Nephron progenitor cell (in vitro differentiated cells): ENCODE results near the gene FAM83E.

Source experiments
- DNase-seq: peaks from one replicate; pipeline ENCODE4 v3.0.0; 2021
- H3K27ac Mint-ChIP-seq: 2 replicates; pipeline ENCODE4 v1.8.0; 2021; ENCODE audit warnings: mild to moderate bottlenecking, moderate library complexity, mixed read lengths
- H3K27me3 Mint-ChIP-seq: 2 replicates; pipeline ENCODE4 v1.8.0; 2021; ENCODE audit warnings: mild to moderate bottlenecking, low read depth, mixed read lengths; ENCODE audit not compliant: poor library complexity
- H3K36me3 Mint-ChIP-seq: 2 replicates; pipeline ENCODE4 v1.8.0; 2021; ENCODE audit warnings: low read depth, mixed read lengths
- H3K4me1 Mint-ChIP-seq: 2 replicates; pipeline ENCODE4 v1.8.0; 2021; ENCODE audit warnings: mixed read lengths
- H3K4me3 Mint-ChIP-seq: 2 replicates; pipeline ENCODE4 v1.8.0; 2021; ENCODE audit warnings: mild to moderate bottlenecking, moderate library complexity, mixed read lengths
- H3K9me3 Mint-ChIP-seq: 2 replicates; pipeline ENCODE4 v1.8.0; 2021; ENCODE audit warnings: mild to moderate bottlenecking, moderate library complexity, mixed read lengths
- TF ChIP-seq, protein P1 (sequence below): fragments of 200-600 bp; sonication (generic); IDR thresholded peaks from 2 replicates; pipeline ENCODE4 v1.5.0; 2021; ENCODE audit warnings: antibody characterized with exemption

Gene FAM83E

DNA sequence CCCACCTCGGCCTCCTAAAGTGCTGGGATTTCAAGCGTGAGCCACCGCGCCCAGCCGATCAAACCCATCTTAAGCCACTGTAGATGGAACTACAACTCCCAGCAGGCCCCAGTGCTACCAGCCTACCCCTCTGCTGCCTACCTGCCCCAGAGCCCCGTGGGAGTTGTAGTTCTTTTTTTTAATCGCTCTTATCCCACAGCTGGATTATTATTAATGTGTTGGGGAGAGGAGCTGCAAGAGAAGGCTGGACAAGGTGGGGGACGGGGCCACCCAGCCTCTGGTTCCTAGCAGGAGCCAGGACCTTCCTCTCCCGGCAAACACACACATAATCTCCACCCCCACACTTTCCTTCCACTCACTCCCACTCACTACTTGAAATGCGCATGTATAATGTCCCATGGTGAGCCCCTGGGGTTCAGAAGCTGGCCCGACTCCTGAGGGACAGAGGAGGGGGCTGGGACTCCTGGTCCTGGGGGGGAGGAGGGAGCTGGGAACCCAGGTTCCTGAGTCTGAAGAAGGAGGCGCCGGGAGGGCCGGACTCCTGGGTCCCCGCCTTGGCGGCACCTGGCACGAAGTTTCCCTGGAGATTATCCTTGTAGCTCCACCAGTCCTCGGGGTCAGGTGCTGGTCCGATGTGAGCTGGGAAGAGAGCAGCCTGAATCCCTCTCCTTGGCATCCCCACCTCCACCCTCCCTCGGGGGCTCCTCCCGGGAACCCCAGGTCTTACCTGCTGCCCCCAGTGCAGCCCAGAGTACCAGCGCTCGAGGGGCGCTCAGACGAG, 30.2 kb upstream of the FAM83E start:
- H3K9me3 Mint-ChIP-seq, result no peaks in the 10 kb centered on the region
- H3K4me1 Mint-ChIP-seq, result peaks cover 34% of the 10 kb centered on the region
- peak overlapping the region; percentile 92 for H3K4me3 Mint-ChIP-seq
- no peaks in the 10 kb centered on the region for H3K36me3 Mint-ChIP-seq
- peak; percentile 74 for DNase-seq
- peaks cover 11% of the 10 kb centered on the region for H3K27me3 Mint-ChIP-seq
- H3K27ac Mint-ChIP-seq, result no peak overlapping the region
- TF ChIP-seq, protein P1, sequence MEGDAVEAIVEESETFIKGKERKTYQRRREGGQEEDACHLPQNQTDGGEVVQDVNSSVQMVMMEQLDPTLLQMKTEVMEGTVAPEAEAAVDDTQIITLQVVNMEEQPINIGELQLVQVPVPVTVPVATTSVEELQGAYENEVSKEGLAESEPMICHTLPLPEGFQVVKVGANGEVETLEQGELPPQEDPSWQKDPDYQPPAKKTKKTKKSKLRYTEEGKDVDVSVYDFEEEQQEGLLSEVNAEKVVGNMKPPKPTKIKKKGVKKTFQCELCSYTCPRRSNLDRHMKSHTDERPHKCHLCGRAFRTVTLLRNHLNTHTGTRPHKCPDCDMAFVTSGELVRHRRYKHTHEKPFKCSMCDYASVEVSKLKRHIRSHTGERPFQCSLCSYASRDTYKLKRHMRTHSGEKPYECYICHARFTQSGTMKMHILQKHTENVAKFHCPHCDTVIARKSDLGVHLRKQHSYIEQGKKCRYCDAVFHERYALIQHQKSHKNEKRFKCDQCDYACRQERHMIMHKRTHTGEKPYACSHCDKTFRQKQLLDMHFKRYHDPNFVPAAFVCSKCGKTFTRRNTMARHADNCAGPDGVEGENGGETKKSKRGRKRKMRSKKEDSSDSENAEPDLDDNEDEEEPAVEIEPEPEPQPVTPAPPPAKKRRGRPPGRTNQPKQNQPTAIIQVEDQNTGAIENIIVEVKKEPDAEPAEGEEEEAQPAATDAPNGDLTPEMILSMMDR, result no peak

- TF ChIP-seq, protein P1, result no peak
- no peaks in the 10 kb centered on the region for H3K9me3 Mint-ChIP-seq
- no peak overlapping the region for H3K27ac Mint-ChIP-seq
- H3K4me3 Mint-ChIP-seq, result peak overlapping the region; percentile 92
- peaks cover under 1% of the 10 kb centered on the region for H3K36me3 Mint-ChIP-seq
- DNase-seq, result no peak
- peaks cover 41% of the 10 kb centered on the region for H3K4me1 Mint-ChIP-seq
- H3K27me3 Mint-ChIP-seq, result peaks cover 11% of the 10 kb centered on the region
Observed at GRCh38 chr19:48644355-48644754, 29.5 kb upstream of the FAM83E start.

DNA sequence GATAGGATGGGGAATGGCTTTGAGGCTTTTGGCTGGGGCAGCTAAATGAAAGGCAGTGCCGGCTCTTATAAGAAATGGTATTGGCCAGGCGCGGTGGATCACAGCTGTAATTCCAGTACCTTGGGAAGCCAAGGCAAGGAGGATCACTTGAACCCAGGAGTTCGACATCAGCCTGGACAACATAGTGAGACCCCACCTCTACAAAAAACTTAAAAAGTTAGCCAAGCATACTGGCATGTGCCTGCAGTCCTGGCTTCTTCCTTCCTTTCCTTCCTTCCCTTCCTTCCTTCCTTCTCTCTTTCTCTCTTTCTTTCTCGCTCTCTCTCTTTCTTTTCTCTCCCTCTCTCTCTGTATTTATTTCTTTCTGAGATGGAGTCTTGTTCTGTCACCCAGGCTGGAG, 28.0 kb upstream of the FAM83E start:
- peaks cover 12% of the 10 kb centered on the region for H3K36me3 Mint-ChIP-seq
- H3K27me3 Mint-ChIP-seq, result peaks cover 11% of the 10 kb centered on the region
- H3K4me1 Mint-ChIP-seq, result peaks cover 48% of the 10 kb centered on the region
- TF ChIP-seq, protein P1, result no peak
- H3K4me3 Mint-ChIP-seq, result no peak overlapping the region
- no peak overlapping the region for H3K27ac Mint-ChIP-seq
- DNase-seq, result no peak
- no peaks in the 10 kb centered on the region for H3K9me3 Mint-ChIP-seq

- H3K9me3 Mint-ChIP-seq, result no peaks in the 10 kb centered on the region
- TF ChIP-seq, protein P1, result no peak
- H3K27me3 Mint-ChIP-seq, result peaks cover 11% of the 10 kb centered on the region
- peaks cover 43% of the 10 kb centered on the region for H3K4me1 Mint-ChIP-seq
- no peak overlapping the region for H3K4me3 Mint-ChIP-seq
- DNase-seq, result no peak
- no peak overlapping the region for H3K27ac Mint-ChIP-seq
- H3K36me3 Mint-ChIP-seq, result peaks cover 12% of the 10 kb centered on the region
Observed at GRCh38 chr19:48641850-48642249, 27.0 kb upstream of the FAM83E start.

- DNase-seq, result no peak
- Mint-ChIP-seq H3K4me1 (peaks cover 40% of the 10 kb centered on the region), H3K27me3 (peaks cover 7% of the 10 kb centered on the region), H3K27ac (peak overlapping the region; percentile 86), H3K36me3 (peaks cover 12% of the 10 kb centered on the region), H3K9me3 (no peaks in the 10 kb centered on the region), H3K4me3 (no peak overlapping the region)
- TF ChIP-seq, protein P1, result no peak
Observed at GRCh38 chr19:48639483-48640375, 24.9 kb upstream of the FAM83E start.
